CD14-positive monocyte (primary cell): Measurements from ENCODE around the gene KRTAP10-4. TPM values are rescaled to one million over a fixed set of nuclear protein-coding genes. Genes with fewer than 3 reads are reported as not detected.

ENCODE experiments used
- DNase-seq, 3 donors: peaks; one replicate each; pipeline ENCODE4 v3.0.0-alpha.2; 2011 to 2022
- H2AFZ ChIP-seq: 2 replicates; pipeline ENCODE4 v1.6.0; 2012; ENCODE audit warnings: mild to moderate bottlenecking, low read depth, low read length, inconsistent platforms; ENCODE audit not compliant: insufficient read depth, poor library complexity, severe bottlenecking
- H3K27ac ChIP-seq, 2 donors: 1 replicate in 1 of 2; 2 replicates in 1 of 2; pipeline ENCODE4 v1.5.1; 2012 to 2013; ENCODE audit warnings: low read length in 2 of 2, control low read depth in 1 of 2, inconsistent platforms in 1 of 2, low read depth in 1 of 2, mild to moderate bottlenecking in 1 of 2
- H3K27me3 ChIP-seq, 2 donors: one replicate each; pipeline versions ENCODE4 v1.6.0 to v1.6.1; 2011 to 2013; ENCODE audit warnings: low read length in 2 of 2; ENCODE audit not compliant: control insufficient read depth in 2 of 2, insufficient read depth in 2 of 2
- H3K36me3 ChIP-seq, 2 donors: replicated peaks in 1 of 2; 1 replicate in 1 of 2; 2 replicates in 1 of 2; pipeline versions ENCODE4 v1.5.1 to v1.6.1; 2012 to 2013; ENCODE audit warnings: low read length in 2 of 2, control low read depth in 1 of 2, inconsistent platforms in 1 of 2, mild to moderate bottlenecking in 1 of 2; ENCODE audit not compliant: insufficient read depth in 2 of 2, control insufficient read depth in 1 of 2
- H3K4me1 ChIP-seq, 2 donors: 1 replicate in 1 of 2; 2 replicates in 1 of 2; pipeline versions ENCODE4 v1.5.1 to v1.6.1; 2012 to 2013; ENCODE audit warnings: low read length in 2 of 2, control low read depth in 1 of 2, inconsistent platforms in 1 of 2, mild to moderate bottlenecking in 1 of 2, moderate library complexity in 1 of 2; ENCODE audit not compliant: insufficient read depth in 2 of 2, control insufficient read depth in 1 of 2
- H3K4me2 ChIP-seq: replicated peaks from 2 replicates; pipeline ENCODE3; 2012; ENCODE audit warnings: low read length, moderate library complexity, mild to moderate bottlenecking; ENCODE audit not compliant: poor library complexity, severe bottlenecking; ENCODE audit errors: extremely low read depth
- H3K4me3 ChIP-seq, 3 experiments: fragments of 200-600 bp in 1 of 3; sonication (generic) in 1 of 3; replicated peaks in 1 of 3; 1 replicate in 2 of 3; 2 replicates in 1 of 3; pipeline ENCODE4 v1.5.1; 2011 to 2013; ENCODE audit warnings: low read length in 3 of 3, mild to moderate bottlenecking in 3 of 3, control low read depth in 2 of 3, low read depth in 2 of 3, inconsistent platforms in 1 of 3, moderate library complexity in 1 of 3
- H3K79me2 ChIP-seq: 2 replicates; pipeline ENCODE4 v1.6.0; 2012; ENCODE audit warnings: mild to moderate bottlenecking, control low read depth, inconsistent platforms, low read length, moderate library complexity; ENCODE audit not compliant: insufficient read depth
- H3K9ac ChIP-seq: 2 replicates; pipeline ENCODE4 v1.6.0; 2017; ENCODE audit warnings: low read length, mild to moderate bottlenecking; ENCODE audit not compliant: insufficient read depth, poor library complexity, severe bottlenecking
- H3K9me3 ChIP-seq, 2 donors: replicated peaks in 1 of 2; 1 replicate in 1 of 2; 2 replicates in 1 of 2; pipeline versions ENCODE4 v1.5.1 to v1.6.1; 2012 to 2013; ENCODE audit warnings: low read length in 2 of 2, control low read depth in 1 of 2; ENCODE audit not compliant: control insufficient read depth in 1 of 2, insufficient read depth in 1 of 2
- H4K20me1 ChIP-seq: 2 replicates; pipeline ENCODE4 v1.6.0; 2012; ENCODE audit warnings: mild to moderate bottlenecking, low read length, control low read depth, moderate library complexity; ENCODE audit not compliant: insufficient read depth
- H3K27ac Mint-ChIP-seq, 7 donors: one replicate each; pipeline ENCODE4 v1.8.0; 2020; ENCODE audit warnings: mild to moderate bottlenecking in 7 of 7, mixed read lengths in 7 of 7, moderate library complexity in 6 of 7, inconsistent platforms in 2 of 7
- H3K27me3 Mint-ChIP-seq, 3 donors: one replicate each; pipeline ENCODE4 v1.8.0; 2021 to 2022; ENCODE audit warnings: low read depth in 3 of 3, mild to moderate bottlenecking in 3 of 3, mixed read lengths in 3 of 3, moderate library complexity in 3 of 3, inconsistent platforms in 1 of 3
- H3K36me3 Mint-ChIP-seq, 2 donors: one replicate each; pipeline ENCODE4 v1.8.0; 2020; ENCODE audit warnings: mixed read lengths in 2 of 2, inconsistent platforms in 1 of 2, mild to moderate bottlenecking in 1 of 2
- H3K4me1 Mint-ChIP-seq: one replicate; pipeline ENCODE4 v1.8.0; 2020; ENCODE audit warnings: mild to moderate bottlenecking, mixed read lengths
- H3K4me3 Mint-ChIP-seq, 2 donors: one replicate each; pipeline ENCODE4 v1.8.0; 2020; ENCODE audit warnings: mild to moderate bottlenecking in 2 of 2, mixed read lengths in 2 of 2, moderate library complexity in 1 of 2
- H3K9me3 Mint-ChIP-seq, 7 donors: one replicate each; pipeline ENCODE4 v1.8.0; 2020 to 2022; ENCODE audit warnings: mixed read lengths in 7 of 7, mild to moderate bottlenecking in 6 of 7, moderate library complexity in 6 of 7, inconsistent platforms in 2 of 7
- CTCF ChIP-seq: fragments of 200-600 bp; IDR thresholded peaks from one replicate; pipeline ENCODE4 v1.8.0; 2022; ENCODE audit warnings: antibody characterized with exemption, mild to moderate bottlenecking
- whole genome bisulfite sequencing: methylation state at CpG from one replicate; pipeline ENCODE4 v1.1.5; 2013; ENCODE audit warnings: missing lambda C conversion rate; ENCODE audit not compliant: insufficient coverage; 5-methylcytosine and 5-hydroxymethylcytosine counted together
- intact Hi-C, 2 donors: fragments of 100-400 bp; cut with micrococcal nuclease; formaldehyde crosslinking; loops; one replicate each; pipeline versions ENCODE4 v1.15.0 to v1.15.1; 2023
- polyA plus RNA-seq, 3 donors: library from polyadenylated mRNA; depleted of rRNA in 1 of 3; unstranded in 2 of 3; stranded (reverse) in 1 of 3; fragments of 300-500 nt in 2 of 3; fragments of >200 nt in 1 of 3; fragmentation: Illumina TruSeq in 2 of 3; gene quantifications; 1 replicate in 2 of 3; 2 replicates in 1 of 3; pipeline ENCODE4 v1.2.3, GENCODE V29; 2012 to 2021

KRTAP10-4 gene
- polyA plus RNA-seq, 3 donors: not detected

GRCh38 chr21:44540741-44541288 is 32.7 kb upstream of the KRTAP10-4 start:
- no peak overlapping the region for H3K27ac Mint-ChIP-seq
- no peak for TF ChIP-seq CTCF
- H3K4me1 Mint-ChIP-seq: peaks cover 2% of the 10 kb centered on the region
- Histone ChIP-seq H2AFZ (no peak overlapping the region), H3K9ac (no peak overlapping the region), H3K36me3 (no peaks in the 10 kb centered on the region), H3K27ac (no peak overlapping the region), H3K79me2 (no peaks in the 10 kb centered on the region), H4K20me1 (no peaks in the 10 kb centered on the region), H3K27me3 (peaks cover 0 to 2% of the 10 kb centered on the region in 2 donors), H3K4me3 (no peak overlapping the region), H3K9me3 (peaks cover 4 to 17% of the 10 kb centered on the region in 2 donors), H3K4me2 (no peak overlapping the region), H3K4me1 (no peaks in the 10 kb centered on the region)
- intact Hi-C loops: no loop called here
- DNase-seq: no peak
- H3K9me3 Mint-ChIP-seq: peaks cover 0 to 11% (median 3%) of the 10 kb centered on the region in 7 donors
- WGBS: 95% methylated on average over 3 of the region's 11 CpGs
- peaks cover 4 to 7% (median 5%) of the 10 kb centered on the region in 3 donors for H3K27me3 Mint-ChIP-seq
- H3K4me3 Mint-ChIP-seq: no peak overlapping the region
- no peaks in the 10 kb centered on the region for H3K36me3 Mint-ChIP-seq

- Histone ChIP-seq H3K4me1 (no peaks in the 10 kb centered on the region), H4K20me1 (no peaks in the 10 kb centered on the region), H3K79me2 (no peaks in the 10 kb centered on the region), H3K36me3 (no peaks in the 10 kb centered on the region), H2AFZ (no peak overlapping the region), H3K27ac (no peak overlapping the region), H3K27me3 (peaks cover 0 to 16% of the 10 kb centered on the region in 2 donors), H3K9me3 (peaks cover 13 to 29% of the 10 kb centered on the region in 2 donors), H3K4me3 (no peak overlapping the region), H3K9ac (no peak overlapping the region), H3K4me2 (no peak overlapping the region)
- Mint-ChIP-seq H3K27ac (no peak overlapping the region), H3K4me1 (peaks cover 2% of the 10 kb centered on the region), H3K27me3 (peaks cover 12 to 18% (median 12%) of the 10 kb centered on the region in 3 donors), H3K9me3 (peaks cover 14 to 22% (median 19%) of the 10 kb centered on the region in 7 donors), H3K36me3 (no peaks in the 10 kb centered on the region), H3K4me3 (no peak overlapping the region)
- DNase-seq: no peak
- intact Hi-C loops: no loop called here
- TF ChIP-seq CTCF: no peak
- no CpG with 5 or more reads among the region's 1 CpG for WGBS
These were observed 30.8 kb upstream of the KRTAP10-4 start for GRCh38 chr21:44542716-44543115.
